Superior temporal gyrus (tissue), 1 donor: ENCODE measurements around the gene MPRIP.

Source experiments
- DNase-seq: peaks from one replicate; pipeline ENCODE4 v3.0.0-alpha.2; 2016; ENCODE audit errors: extremely low spot score

Gene MPRIP

GRCh38 chr17:17232303-17232621 lies 190.0 kb downstream of the MPRIP start:
- DNase-seq = no peak

- DNase-seq = no peak
Measured at GRCh38 chr17:17235212-17236174, 193.2 kb downstream of the MPRIP start.

- DNase-seq = peak; percentile 45
Measured at GRCh38 chr17:17236295-17237025, 194.2 kb downstream of the MPRIP start.

- peak; percentile 97 for DNase-seq
Measured at GRCh38 chr17:17237026-17237799, 195.0 kb downstream of the MPRIP start, which contains the start of gene FLCN. TSS of gene FLCN (minus strand) at chr17:17237168. CDS start at chr17:17228137, 9,031 bp downstream.

- DNase-seq = no peak
Measured at GRCh38 chr17:17239832-17240231, 197.6 kb downstream of the MPRIP start.

GRCh38 chr17:17241656-17242055 lies 199.4 kb downstream of the MPRIP start:
- DNase-seq = no peak

GRCh38 chr17:17242246-17242645 lies 200.0 kb downstream of the MPRIP start:
- DNase-seq = no peak
